GM19468 (cell line): ENCODE measurements around the gene TMEM164.

Experiments used
- ATAC-seq: cut with Tn5 transposase; IDR thresholded peaks from one replicate; pipeline ENCODE4 v1.9.1; 2021; ENCODE audit warnings: mild to moderate bottlenecking, moderate library complexity, moderate number of reproducible peaks; ENCODE audit not compliant: unreplicated experiment; ENCODE audit errors: extremely low read depth

TMEM164 gene

GRCh38 chrX:110036162-110037033 is 33.5 kb downstream of the TMEM164 start:
- no peak for ATAC-seq

- no peak for ATAC-seq
These were observed 34.3 kb downstream of the TMEM164 start for GRCh38 chrX:110037178-110037577.

- ATAC-seq = no peak
These were observed 36.0 kb downstream of the TMEM164 start for GRCh38 chrX:110038900-110039299.

GRCh38 chrX:110041980-110042379 is 39.1 kb downstream of the TMEM164 start:
- no peak for ATAC-seq

- no peak for ATAC-seq
These were observed 39.6 kb downstream of the TMEM164 start for GRCh38 chrX:110042496-110042895.

- no peak for ATAC-seq
These were observed 40.6 kb downstream of the TMEM164 start for GRCh38 chrX:110043506-110043905.

GRCh38 chrX:110044346-110045249 is 41.7 kb downstream of the TMEM164 start:
- ATAC-seq = no peak

- ATAC-seq = no peak
These were observed 42.5 kb downstream of the TMEM164 start for GRCh38 chrX:110045421-110045820.

GRCh38 chrX:110046001-110046400 is 43.1 kb downstream of the TMEM164 start:
- no peak for ATAC-seq

- no peak for ATAC-seq
These were observed 44.1 kb downstream of the TMEM164 start for GRCh38 chrX:110046971-110047370.

GRCh38 chrX:110049096-110049495 is 46.2 kb downstream of the TMEM164 start:
- no peak for ATAC-seq

GRCh38 chrX:110050386-110050785 is 47.5 kb downstream of the TMEM164 start:
- no peak for ATAC-seq

- ATAC-seq = no peak
These were observed 48.0 kb downstream of the TMEM164 start for GRCh38 chrX:110050901-110051300.

- no peak for ATAC-seq
These were observed 48.6 kb downstream of the TMEM164 start for GRCh38 chrX:110051559-110051958.

GRCh38 chrX:110052303-110052702 is 49.4 kb downstream of the TMEM164 start:
- no peak for ATAC-seq

GRCh38 chrX:110053453-110053852 is 50.5 kb downstream of the TMEM164 start:
- no peak for ATAC-seq

GRCh38 chrX:110055616-110056015 is 52.7 kb downstream of the TMEM164 start:
- ATAC-seq = no peak

GRCh38 chrX:110056419-110056818 is 53.5 kb downstream of the TMEM164 start:
- no peak for ATAC-seq

- no peak for ATAC-seq
These were observed 56.5 kb downstream of the TMEM164 start for GRCh38 chrX:110059410-110059809.

- ATAC-seq = no peak
These were observed 57.4 kb downstream of the TMEM164 start for GRCh38 chrX:110060317-110060716.
